Fibroblast of skin of back (primary cell): ENCODE data around the gene SLC16A3.
"Not testable (repeated sequence)": the region's sequence is repeated elsewhere in the genome, so short reads cannot be mapped to it uniquely, and the experiment has no call there.

Source experiments
- DNase-seq: peaks from one replicate; pipeline ENCODE4 v3.0.0-alpha.2; 2013

SLC16A3 gene

DNA sequence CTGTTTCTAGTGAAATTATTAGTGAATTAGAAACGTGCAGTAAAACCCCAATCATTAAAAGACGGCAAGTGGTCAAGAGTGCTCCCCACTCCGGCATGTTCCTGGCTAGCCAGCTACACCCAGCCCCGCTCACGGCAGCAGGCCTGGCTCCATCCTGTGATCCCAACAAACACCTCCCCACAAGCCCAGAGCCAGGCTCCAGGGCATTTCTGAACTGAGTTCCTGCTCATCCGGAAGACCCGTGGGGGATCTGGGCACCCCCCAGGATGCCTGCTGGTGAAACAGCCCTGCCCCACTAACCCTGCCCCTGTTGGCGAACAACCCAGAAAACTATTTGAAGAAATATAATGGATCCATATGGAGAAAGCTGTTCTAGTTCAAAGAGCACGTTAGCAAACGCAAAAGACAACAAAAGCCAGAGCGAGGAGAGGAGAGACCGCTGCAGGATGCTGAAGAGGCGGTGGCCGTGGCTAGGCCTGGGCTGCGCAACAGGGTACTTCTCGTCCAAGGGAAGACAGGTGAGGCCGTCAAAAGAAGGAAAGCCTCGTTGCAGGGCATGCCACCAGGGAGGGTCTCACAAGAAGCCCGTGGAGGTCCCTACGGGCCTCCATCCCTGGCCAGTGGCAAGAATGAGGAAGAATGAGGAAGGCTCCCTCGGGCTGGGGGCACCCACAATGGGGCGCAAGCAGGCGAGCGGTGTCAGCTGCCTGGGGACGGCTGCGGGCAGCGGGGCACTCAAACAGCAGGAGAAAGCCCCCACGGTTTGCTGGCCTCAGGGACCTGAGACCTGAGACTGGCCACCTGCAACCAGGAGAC, 19.2 kb downstream of the SLC16A3 start:
- DNase-seq = no peak

- no peak for DNase-seq
Observed at GRCh38 chr17:82248815-82249674, 20.2 kb downstream of the SLC16A3 start.

- no peak for DNase-seq
Observed at GRCh38 chr17:82249896-82250581, 21.2 kb downstream of the SLC16A3 start.

DNA sequence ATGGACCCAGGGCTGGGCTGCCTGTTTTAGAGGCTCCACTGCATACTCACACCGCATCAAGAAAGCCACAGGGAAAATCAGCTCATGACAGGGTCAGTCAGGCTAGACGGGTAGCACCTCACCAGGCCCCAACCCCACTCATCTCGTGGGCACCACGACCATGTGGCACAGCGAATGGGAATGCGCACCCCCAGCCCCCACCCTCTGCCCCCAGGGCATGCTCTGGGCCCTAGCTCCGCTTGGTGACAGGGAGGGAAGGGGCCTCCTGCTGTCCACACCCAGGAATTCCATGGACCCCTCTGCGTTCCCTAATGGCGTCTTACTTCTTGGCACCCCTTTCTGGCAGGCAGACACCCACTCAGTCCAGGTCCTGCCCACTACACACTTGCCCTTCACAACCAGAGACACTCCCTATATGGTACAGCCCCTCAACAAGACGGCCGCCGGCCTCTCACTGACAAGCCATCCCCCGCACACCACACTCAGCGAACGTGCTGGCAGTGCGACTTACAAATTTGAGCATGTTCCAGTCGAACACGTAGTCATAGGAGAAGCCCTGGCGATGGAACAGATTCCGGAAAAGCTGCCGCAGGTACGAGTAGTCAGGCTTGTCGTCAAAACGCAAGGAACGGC, 22.1 kb downstream of the SLC16A3 start:
- no peak for DNase-seq

DNA sequence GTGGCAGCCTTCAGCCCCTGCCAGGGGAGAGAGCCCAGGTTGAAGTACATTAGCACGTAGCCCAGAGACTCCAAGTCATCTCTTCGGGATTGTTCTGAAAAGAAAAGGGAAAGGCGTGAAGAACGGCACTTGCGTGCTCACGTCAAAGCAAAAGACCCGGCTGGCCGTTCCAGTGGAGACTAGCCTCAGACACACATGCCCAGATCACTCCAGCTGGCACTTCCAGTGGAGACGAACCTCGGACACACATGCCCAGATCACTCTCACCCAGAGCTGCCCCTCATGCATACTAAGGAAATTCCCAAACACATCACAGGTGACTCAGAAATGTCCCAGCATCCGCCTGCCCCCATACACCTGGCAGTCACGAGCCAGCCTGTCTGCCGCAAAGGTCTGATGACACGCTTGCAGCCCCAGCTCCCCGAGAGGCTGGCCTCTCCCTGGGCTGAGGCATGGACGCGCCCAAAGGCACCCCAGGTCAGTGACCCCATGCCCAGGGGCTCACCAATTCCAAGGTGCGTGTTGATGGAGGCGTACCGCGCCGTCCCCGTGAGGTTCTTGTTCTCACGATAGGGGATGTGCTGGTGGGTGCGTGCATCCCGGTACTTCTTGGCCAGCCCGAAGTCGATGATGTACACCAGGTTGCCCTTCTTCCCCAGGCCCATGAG, 23.8 kb downstream of the SLC16A3 start:
- DNase-seq = no peak

DNA sequence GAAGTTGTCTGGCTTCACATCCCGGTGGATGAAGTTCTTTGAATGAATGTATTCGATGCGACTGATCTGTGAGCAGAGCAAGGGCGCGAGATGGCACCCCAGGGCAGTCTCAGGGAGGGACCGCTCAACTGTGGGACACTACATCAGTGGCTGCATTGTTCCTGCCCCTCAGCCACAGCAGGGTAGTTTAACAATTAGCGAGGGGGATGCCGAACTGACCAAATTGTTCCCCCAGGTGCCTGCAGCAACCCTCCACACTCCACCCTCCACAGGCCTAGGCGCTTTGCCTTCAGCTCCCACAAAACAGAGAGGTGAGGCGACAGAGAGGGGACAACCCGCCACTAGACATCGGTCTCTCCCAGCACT, 24.3 kb downstream of the SLC16A3 start:
- no peak for DNase-seq

DNA sequence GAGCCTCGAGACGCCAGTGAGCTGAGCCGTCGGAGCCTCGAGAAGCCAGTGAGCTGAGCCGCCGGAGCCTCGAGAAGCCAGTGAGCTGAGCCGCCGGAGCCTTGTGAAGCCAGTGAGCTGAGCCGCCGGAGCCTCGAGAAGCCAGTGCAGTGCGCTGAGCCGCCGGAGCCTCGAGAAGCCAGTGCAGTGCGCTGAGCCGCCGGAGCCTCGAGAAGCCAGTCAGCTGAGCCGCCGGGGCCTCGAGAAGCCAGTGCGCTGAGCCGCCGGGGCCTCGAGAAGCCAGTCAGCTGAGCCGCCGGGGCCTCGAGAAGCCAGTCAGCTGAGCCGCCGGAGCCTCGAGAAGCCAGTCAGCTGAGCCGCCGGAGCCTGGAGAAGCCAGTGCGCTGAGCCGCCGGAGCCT, 25.3 kb downstream of the SLC16A3 start:
- DNase-seq = not testable (repeated sequence)

DNA sequence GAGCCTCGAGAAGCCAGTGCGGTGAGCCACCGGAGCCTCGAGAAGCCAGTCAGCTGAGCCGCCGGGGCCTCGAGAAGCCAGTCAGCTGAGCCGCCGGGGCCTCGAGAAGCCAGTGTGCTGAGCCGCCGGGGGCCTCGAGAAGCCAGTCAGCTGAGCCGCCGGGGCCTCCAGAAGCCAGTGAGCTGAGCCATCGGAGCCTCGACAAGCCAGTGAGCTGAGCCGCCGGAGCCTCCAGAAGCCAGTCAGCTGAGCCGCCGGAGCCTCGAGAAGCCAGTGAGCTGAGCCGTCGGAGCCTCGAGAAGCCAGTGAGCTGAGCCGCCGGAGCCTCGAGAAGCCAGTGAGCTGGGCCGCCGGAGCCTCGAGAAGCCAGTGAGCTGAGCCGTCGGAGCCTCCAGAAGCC, 25.9 kb downstream of the SLC16A3 start:
- not testable (repeated sequence) for DNase-seq

DNA sequence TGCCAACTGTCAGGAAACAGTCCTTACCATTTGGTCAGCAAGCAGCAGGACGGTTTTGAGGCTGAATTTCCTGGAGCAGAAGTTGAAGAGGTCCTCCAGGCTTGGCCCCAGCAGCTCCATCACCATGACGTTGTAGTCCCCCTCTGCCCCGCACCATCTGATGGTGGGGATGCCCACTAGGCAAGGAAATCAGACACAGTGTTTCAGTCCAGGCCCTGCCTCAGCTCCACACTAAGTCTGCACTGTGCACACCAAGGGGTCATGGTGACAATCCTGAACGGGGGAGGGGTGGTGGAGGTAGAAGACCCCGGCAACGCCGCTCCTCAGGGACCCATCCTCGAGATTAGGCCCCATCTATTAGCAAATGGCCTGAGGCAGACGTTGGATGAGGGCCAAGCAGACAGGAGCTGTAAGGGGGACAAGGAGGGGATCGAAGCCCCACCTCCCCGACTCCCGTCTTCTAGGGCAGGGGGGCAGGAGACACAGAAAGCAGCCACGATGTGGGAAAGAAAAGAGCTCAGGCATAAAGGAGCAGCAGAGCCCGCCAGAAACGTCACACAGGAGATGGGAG, 26.6 kb downstream of the SLC16A3 start:
- DNase-seq = no peak

DNA sequence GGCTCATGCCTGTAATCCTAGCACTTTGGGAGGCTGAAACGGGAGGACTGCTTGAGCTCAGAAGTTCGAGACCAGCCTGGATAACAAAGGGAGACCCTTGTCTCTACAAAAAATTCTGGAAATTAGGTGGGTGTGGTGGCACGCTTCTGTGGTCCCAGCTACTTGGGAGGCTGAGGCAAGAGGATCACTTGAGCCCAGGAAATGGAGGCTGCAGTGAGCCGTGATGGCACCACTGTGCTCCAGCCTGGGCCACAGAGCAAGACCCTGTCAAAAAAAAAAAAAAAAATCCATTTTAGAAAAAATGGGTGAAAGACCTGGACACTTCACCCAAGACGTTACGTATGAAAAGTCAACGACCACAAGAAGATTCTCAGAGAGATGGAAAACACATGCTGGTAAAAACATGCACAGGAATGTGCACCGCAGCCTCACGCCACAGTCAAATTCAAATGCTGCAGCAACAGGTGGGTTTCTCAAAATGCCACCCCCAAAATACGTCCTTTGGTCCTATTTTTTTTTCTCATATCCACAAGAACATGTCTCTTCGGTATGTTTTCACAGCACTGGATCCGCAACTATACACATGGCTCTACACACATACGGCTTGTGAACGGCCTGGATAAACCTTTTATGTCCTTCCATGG, 27.5 kb downstream of the SLC16A3 start:
- DNase-seq = no peak

GRCh38 chr17:82257473-82257872, 28.6 kb downstream of the SLC16A3 start:
- no peak for DNase-seq

GRCh38 chr17:82258555-82258954, 29.7 kb downstream of the SLC16A3 start:
- DNase-seq = no peak

DNA sequence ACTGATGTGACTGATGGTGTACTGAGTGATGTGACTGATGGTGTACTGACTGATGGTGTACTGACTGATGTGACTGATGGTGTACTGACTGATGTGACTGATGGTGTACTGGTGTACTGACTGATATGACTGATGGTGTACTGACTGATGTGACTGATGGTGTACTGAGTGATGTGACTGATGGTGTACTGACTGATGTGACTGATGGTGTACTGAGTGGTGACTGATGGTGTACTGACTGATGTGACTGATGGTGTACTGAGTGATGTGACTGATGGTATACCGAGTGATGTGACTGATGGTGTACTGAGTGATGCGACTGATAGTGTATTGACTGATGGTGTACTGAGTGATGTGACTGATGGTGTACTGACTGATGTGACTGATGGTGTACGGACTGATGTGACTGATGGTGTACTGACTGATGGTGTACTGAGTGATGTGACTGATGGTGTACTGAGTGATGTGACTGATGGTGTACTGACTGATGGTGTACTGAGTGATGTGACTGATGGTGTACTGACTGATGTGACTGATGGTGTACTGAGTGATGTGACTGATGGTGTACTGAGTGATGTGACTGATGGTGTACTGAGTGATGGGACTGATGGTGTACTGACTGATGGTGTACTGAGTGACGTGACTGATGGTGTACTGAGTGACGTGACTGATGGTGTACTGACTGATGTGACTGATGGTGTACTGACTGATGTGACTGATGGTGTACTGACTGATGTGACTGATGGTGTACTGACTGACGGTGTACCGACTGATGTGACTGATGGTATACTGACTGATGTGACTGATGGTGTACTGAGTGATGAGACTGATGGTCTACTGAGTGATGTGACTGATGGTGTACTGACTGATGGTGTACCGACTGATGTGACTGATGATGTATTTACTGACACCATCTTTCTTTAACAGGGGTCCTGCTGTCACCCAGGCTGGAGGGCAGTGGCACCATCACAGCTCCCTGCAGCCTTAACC, 31.4 kb downstream of the SLC16A3 start:
- not testable (repeated sequence) for DNase-seq

- DNase-seq = no peak
Observed at GRCh38 chr17:82262344-82262743, 33.5 kb downstream of the SLC16A3 start.

GRCh38 chr17:82263641-82264040, 34.8 kb downstream of the SLC16A3 start:
- no peak for DNase-seq

- DNase-seq = no peak
Observed at GRCh38 chr17:82266142-82266541, 37.3 kb downstream of the SLC16A3 start.

DNA sequence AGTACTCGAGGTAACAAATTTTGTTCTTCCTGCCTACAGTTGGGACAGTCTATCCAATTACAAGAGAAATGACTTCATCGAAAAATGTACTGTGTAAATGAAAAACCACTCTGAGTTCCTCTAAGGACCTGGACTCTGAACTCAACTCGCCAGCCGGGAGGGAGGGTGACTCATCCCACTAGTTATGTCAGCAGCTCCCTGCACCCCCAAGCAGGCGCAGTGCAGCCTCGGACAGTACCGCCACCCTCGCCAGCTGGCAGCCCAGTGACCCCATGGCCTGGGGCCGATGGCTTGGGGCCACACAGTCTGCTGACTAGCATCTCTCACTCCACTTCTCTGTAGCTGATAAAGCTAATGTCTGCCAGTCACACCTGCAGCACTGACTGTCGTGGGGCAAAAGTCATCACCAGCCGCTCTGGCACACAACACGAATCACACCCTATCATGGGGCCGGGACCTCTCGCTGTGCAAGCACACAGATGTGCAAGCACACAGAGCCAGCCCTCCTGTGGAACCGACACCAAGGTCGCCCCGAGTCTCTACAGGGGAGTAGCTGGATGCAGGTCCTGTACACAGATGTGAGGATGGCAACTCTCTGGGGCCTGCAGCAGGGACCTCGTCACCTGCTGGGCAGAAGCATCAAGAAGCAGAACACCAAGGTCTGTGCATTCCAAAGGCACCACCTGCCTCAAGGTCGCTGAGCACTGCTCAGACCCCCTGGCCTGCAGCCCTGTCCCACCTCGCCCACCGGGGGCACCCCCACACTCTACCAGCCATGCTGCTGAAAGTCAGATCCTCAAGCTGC, 38.9 kb downstream of the SLC16A3 start:
- peak; percentile 94 for DNase-seq

GRCh38 chr17:82269138-82269881, 40.5 kb downstream of the SLC16A3 start:
- DNase-seq = no peak
